ENCODE measurements around the gene DNAH6.
"Not testable (repeated sequence)": the region's sequence is repeated elsewhere in the genome, so short reads cannot be mapped to it uniquely, and the experiment has no call there.

Gene DNAH6

GRCh38 chr2:84515788-84516187 lies 510 bp upstream of the DNAH6 start:
- DNase-seq = no peak

DNA sequence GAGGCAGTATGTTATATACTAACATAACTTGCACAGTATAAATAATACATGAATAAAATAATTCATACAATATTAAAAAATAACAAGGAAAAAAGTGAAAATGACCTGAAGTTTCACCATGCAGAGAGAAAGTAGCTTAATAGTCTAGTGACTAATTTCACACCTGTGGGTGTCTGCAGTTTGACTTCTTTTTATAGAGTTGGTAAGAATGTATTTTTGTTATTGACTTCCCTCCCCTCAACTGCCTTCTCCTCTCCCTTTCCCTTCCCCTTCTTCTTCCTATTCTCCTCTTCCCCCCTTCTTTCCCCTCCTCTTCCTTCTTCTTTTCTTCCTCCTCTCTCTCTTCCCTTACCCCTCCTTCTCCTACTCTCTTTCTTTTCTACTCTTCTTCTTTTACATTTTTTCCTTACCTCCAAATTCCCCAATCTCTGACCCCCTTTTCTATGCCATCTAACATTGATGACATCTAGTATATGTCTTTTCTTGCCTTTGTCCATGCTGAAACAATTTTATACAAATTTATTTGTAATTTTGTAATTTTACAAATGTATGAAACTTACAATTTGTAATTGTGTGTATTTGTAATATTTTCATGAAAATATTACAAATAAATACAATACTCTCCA lies 3.1 kb downstream of the DNAH6 start:
- no peak for DNase-seq

- DNase-seq = no peak
Observed at GRCh38 chr2:84526562-84526961, 10.3 kb downstream of the DNAH6 start.

DNA sequence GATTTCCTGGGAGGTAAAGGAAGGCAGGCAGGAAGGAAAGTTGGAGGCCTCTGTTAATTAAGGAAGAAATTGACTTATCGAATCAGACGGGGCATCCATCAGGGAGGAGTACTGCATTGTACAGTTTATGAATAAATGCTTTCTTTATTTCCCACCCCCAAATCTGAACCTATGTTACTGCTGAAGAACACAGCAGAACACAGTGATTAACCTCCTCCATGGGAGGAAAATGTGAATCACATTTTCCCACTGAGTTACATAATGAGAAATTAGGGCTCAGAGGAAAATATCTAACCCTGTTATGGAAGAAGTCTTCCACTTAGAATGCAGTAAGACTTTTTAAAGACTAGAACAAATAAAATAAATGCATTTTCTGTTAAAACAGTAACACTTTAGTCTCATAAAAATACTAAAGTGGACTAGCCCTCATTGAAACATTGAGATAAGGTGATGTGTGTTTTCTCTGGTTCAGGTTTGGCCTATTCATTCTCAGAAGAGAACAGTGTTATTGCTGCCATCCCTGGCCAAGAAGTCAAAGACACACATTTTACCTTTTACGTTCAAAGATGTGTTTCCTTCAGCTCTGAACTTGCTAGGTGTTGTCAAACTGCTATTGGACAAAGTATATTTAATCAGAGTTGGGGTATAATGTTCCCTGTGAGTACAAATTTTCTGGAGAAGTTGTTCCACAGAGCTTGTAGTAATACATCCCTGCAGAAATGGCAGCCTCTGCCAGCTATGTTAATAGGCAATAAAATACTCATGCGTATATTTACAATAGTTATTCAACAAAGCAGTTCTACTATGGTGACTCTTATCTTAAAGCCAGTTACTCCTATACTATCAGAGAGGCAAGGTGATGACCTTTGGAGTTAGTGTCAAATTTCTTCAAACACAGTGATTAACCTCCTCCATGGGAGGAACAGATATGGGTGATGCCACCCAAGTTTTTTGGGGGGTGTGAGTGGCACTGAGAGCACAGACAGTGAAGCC lies 11.1 kb downstream of the DNAH6 start:
- peak; percentile 10 to 26 for DNase-seq

- DNase-seq = no peak
Observed at GRCh38 chr2:84532291-84532690, 16.0 kb downstream of the DNAH6 start.

GRCh38 chr2:84534225-84534624 lies 17.9 kb downstream of the DNAH6 start:
- DNase-seq = no peak

GRCh38 chr2:84537251-84537650 lies 21.0 kb downstream of the DNAH6 start:
- no peak for DNase-seq

DNA sequence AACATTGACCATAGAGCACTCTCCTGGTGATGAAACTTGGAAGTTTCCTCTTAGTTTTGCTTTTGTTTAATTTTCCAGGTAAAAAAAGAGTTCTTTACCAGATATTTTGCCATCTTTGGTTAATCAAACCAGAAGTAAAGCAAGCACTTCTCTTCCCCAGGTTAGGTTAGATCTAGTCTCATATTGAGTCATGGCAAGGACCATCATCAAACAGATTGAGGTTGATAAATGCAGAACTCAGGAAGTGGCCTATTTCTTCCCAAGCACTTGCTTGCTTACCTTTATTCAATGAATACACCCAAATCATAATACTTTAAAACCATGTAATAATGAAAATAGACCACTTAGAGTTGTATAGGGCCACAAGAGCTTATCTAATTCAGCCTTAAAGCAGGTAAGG lies 23.4 kb downstream of the DNAH6 start:
- DNase-seq = no peak

- DNase-seq = no peak
Observed at GRCh38 chr2:84545005-84545404, 28.7 kb downstream of the DNAH6 start.

- no peak for DNase-seq
Observed at GRCh38 chr2:84546551-84546950, 30.3 kb downstream of the DNAH6 start.

DNA sequence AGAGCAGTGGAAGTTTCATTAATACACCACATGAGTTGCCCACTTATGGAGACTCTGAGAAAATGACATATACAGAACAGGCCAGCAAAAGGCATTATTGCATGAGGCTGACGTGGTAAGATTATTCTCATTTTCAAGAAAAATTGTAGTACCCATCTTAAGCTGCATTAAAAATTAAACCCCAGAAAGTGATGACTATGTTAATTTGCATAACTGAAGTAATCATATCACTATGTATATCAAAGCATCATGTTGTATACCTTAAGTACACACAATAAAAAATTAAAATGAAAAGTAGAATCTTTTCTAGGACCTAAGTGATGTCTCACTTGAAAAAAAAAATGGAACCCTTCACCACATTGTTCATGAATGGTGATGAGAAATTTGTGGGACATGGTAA lies 32.0 kb downstream of the DNAH6 start:
- no peak for DNase-seq

- DNase-seq = no peak
Observed at GRCh38 chr2:84550916-84551315, 34.6 kb downstream of the DNAH6 start.

- DNase-seq = not testable (repeated sequence)
Observed at GRCh38 chr2:84551526-84551925, 35.2 kb downstream of the DNAH6 start.

- peak in 1 of 2 donors; percentile 1 for DNase-seq
Observed at GRCh38 chr2:84556190-84556589, 39.9 kb downstream of the DNAH6 start.

DNA sequence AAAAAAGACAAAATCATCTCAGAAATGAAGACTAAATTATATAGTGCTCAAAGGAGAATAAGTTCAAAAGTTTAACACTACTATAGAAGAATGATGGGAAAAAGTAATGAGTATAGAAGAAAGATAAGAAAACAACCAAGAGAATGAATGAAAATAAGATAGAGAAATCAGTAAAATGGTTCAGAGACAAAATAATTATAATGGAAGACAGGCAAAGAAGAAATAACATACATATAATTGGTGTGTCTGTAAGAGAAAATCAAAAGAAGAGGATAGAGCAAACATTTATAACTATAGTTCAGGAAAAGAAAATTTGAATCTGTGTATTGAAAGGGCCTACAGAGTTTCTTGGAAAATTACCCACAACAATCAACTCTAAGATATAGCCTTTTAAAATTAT lies 43.5 kb downstream of the DNAH6 start:
- no peak for DNase-seq

- no peak for DNase-seq
Observed at GRCh38 chr2:84579661-84580060, 63.4 kb downstream of the DNAH6 start.

DNA sequence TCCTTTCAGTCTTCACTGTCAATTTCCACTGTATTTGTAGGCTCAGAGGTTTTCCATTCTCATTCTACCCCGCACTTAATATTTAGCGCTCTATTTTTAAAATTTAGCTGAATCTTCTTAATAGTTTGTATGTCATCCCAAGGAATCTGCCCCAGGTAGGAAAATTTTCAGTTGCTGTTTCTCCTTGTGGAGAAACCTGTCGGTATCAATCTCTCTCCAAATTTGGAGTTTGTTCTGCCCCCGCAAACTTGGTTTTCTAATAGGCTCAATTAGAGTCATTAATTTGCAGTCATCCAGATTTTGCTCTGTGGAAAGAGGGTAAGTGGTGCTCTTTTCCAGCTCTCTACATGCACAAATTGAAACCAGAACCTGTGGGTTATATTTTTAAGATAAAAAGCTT lies 87.6 kb downstream of the DNAH6 start:
- DNase-seq = no peak

DNA sequence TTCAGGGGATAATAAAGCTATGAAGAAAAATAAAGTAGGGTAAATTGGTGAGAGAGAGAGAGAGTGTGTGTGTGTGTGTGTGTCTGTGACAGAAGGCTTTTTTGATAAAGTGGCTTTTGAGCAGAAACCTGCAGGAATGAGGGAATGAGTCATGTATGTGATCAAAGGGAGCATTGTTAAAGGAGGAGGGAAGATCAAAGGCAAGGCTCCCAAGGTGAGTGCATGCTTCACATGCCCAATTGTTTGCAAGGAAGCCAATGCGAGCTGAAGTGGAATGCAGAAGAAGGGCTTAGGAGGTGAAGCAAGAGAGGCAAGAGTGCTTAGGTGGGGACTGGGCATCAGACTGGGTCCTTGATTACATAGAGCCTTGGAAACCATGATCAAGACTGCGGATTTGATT lies 96.8 kb downstream of the DNAH6 start:
- no peak for DNase-seq

DNA sequence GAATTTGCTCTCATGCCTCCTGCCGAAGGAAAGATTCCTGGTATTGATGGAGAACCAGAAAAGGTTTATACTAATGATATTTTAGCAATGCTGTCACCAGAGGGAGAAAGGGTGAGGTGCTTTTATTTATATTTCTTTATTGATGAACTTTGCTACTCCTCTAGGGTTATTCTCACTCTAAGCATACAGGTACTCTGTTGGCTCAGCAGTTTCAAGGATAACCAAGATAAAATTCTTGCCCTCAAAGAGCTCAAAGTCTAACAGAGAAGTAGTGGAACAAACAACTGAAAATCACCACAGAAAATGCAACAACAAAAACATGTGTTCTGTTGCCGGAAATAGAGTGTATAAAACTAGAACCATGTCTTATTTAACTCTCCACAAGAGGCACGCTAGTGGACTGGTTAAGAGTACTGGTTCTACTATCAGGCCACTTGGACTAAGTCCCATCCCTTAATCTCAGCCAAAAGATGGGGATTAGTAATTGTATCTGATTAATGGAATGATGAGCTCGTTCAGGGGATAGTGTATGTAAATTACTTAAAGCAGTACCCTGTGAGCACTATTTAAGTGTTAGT lies 103.6 kb downstream of the DNAH6 start:
- no peak for DNase-seq

GRCh38 chr2:84628486-84628885 lies 112.2 kb downstream of the DNAH6 start:
- DNase-seq = no peak

- DNase-seq = no peak
Observed at GRCh38 chr2:84629550-84629949, 113.3 kb downstream of the DNAH6 start.

DNA sequence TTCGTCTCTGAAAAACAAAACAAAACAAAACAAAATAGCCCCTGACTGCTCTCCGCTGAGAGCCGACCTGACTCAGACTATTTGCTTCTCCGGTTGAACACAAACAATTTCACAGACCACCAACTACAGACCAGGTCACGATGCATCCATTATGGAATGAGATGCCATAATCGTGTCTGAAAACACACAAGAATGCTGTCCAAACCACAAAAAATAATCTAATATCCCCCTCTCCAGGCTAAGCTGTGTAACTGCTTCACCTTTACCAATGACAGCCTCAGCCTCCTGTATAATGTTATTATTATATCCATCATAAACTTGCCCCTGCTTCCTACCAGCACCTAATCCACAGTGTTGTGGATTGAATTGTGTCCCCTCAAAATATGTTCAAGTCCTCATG lies 114.7 kb downstream of the DNAH6 start:
- DNase-seq = peak in 1 of 2 donors; percentile 2

DNA sequence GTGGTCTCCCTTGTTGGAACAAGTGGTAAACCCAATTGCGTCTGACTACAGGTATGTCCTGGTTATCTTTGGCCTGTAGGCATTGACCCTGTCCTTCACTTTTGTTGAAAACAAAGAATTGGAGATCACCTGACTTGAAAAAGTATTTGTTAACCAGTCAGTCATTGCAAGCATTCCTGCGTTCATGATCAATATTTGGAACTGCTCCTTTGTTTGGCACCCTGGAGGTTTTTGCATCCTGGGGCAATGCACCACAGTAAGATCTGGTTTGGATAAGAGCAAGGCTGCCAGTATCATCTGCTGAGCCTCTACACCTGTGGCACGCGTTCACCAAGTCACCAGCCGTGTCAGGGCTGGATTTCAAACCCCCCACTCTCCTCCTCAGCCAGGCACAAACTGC lies 115.7 kb downstream of the DNAH6 start:
- DNase-seq = no peak

Measured in activated CD4-positive, alpha-beta T cell treated with anti-CD3 and anti-CD28 coated beads for 4 hours (primary cell).